Measurements from ENCODE around the gene CD93.

- TF ChIP-seq CTCF (IDR thresholded peaks at IDR 0.05) (no peak), POLR2AphosphoS5 (IDR thresholded peaks at IDR 0.05) (no peak), POLR2A (IDR thresholded peaks at IDR 0.05) (no peak)
Measured at GRCh38 chr20:23114448-23115082, 28.4 kb upstream of the CD93 start.

Data from upper lobe of left lung (tissue), 4 donors.